Measurements from ENCODE around the gene TEKT5.

GRCh38 chr16:10578474-10579316 is 116.0 kb downstream of the TEKT5 start:
- no peak for TF ChIP-seq YY1 (IDR thresholded peaks at IDR 0.05; ENCODE audit: low read depth)
- no peak for TF ChIP-seq CEBPB (IDR thresholded peaks at IDR 0.05)
- TF ChIP-seq MAX (IDR thresholded peaks at IDR 0.05): 0 out of 2 replicates have a peak, but pooled peaks have one; percentile 35
- no peak for TF ChIP-seq RAD21 (IDR thresholded peaks at IDR 0.05; ENCODE audit: low read depth)
- TF ChIP-seq TEAD4 (IDR thresholded peaks at IDR 0.05): no peak
- 0 out of 2 replicates have a peak, but pooled peaks have one; percentile 14 for TF ChIP-seq EP300 (IDR thresholded peaks at IDR 0.05; ENCODE audit: borderline replicate concordance)

All from Ishikawa (cell line).